Stimulated activated CD8-positive, alpha-beta memory T cell treated with anti-CD3 and anti-CD28 coated beads, Interleukin-12 subunit alpha, Interleukin-12 subunit beta, amount 100 ng/mL, for 24 hours (primary cell): ENCODE data around the gene SPATA12.

Experiments
- DNase-seq: peaks from one replicate; pipeline ENCODE4 v3.0.0-alpha.2; 2020; ENCODE audit errors: extremely low read depth

SPATA12 gene, protein sequence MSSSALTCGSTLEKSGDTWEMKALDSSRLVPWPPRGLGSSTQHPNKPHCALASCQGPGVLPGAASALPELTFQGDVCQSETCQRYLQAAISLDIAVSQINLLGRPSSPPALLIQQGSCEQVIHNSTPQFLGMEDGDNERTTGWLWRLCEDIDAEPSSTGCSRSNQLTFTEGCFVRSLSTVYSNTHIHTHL

DNA sequence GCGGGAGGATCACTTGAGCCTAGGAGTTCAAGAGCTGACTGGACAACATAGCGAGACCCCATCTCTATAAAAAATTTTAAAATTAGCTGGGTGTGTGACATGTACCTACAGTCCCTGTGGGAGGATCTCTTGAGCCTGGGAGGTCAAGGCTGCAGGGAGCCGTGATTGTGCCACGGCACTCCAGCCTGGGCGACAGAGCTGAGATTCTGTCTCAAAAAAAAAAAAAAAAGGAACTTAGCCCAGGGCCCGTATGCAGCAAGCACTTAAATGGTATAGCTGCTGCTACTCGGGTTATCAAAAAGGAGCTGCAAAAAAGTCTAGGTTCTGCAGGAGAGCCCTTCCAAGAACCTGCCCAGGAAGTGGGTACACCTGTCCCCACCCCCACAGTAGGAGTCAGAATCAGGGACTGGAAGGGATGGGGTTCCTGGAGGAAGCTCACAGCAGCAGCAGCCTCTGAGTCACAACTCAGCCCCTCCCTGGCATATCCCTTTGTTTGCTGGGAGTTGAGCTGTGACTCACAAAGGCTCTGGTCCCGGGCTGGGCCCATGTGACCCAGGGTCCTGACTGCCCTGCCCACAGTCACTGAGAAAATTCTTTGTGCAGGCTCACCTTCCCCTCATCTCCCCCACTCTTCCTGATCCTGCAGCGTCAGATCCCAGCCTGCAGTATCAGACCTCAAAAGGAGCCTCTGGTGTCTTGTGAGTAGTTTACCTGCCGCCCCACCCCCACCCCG is at the start of gene SPATA12:
SPATA12 (plus strand) TSS at position 576 of the 733 bp plus-strand sequence. CDS start 13,031 bp downstream, outside the sequence.
- DNase-seq: no peak

DNA sequence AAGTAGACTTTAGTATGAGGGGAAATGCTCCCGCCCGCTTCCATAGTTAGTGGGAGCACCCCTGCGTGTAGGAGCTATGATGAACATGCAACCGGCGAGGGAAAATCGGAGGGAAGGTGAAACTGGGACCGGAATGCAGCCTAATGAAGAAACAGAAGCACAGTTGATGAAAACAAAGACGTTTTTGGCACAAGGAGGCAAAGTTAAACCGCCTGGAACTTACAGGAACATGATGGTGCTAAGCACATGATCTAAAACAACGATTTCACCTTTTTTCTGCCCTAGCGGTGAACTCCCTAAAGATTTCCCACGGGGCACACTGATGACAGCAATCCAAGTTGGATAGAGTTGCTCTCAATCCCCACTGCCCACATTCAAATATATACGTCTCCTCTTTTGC is 49.4 kb upstream of the SPATA12 start:
- no peak for DNase-seq

DNA sequence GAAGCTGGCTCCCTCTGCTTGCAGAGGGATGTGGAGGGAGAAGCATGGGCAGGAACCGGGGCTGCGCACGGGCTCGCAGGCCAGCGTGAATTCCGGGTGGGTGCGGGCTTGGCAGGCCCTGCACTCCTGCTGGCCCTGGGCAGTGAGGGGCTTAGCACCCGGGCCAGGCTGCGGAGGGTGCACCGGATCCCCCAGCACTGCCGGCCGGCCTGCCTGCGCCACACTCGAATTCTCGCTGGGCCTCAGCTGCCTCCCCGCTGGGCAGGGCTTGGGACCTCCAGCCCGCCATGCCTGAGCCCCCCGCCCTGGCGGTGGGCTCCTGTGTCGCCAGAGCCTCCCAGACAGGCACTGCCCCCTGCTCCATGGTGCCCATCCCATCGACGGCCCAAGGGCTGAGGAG is 47.6 kb upstream of the SPATA12 start:
- DNase-seq: no peak

DNA sequence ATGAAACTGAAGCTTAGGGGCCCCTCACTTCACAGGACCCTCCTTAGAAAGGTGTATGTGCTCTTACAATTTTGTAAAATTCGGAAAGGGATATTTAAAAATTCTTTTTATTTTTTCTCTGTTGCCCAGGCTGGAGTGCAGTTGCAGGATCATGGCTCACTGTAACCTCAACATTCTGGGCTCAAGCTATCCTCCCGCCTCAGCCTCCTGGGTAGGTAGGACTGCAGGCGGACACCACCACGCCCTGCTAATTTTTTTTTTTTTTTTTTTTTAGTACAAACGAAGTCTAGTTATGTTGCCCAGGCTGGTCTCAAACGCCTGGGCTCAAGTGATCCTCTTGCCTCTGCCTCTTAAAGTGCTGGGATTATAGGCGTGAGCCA is 45.1 kb upstream of the SPATA12 start:
- DNase-seq: no peak

DNA sequence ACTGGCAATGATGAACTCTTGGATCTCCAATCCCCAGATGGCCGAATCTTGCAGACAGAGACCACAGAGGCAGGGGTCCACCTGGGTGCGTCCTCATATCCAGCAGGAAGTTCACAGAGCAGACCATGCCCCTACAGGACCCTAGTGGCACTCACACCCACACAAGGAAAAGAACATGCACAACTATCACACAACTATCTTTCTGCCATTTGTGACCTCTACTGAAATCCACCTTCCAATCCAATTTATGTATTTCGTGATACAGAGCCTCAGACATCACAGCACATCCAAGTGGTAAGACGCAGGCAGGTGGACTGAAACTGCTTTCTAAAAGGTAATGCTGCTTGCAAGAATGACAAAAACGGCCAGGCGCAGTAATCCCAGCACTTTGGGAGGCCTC is 44.6 kb upstream of the SPATA12 start:
- DNase-seq: no peak

DNA sequence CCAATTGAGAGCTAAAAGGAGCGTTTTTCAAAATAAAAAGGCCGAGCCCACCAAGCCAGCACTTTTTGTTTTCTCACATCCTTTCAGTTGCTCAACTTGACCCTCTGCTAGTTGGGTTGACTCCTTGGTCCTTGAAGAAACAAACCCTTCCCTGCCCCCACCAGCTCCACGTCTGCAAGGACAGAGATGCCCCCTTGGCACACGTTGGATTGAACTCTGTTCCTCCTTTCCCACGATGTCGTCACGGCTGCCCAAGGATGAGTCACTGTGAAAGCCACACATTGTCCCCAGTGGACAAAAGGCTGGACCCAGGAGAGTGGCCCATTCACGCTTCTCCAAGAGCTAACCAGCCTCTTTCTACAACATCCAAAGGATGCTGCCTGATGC is 43.0 kb upstream of the SPATA12 start:
- DNase-seq: no peak

DNA sequence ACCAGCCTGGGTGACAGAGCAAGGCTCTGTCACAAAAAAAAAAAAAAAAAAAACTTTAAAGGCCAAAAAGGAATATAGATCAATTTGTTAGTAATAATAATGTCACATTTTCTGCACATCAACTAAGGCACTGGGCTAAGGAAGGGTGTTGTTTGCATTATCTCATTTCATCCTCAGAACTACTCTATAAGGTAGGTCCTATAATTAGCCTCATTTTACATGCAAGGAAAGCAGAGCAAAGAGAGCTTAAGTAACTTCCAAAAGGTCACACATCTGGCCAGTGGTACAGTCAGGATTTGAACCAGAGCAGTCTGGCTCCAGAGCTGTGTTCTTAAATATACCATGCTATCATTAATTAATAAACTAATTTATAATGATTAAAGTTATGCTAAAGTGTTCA is 42.2 kb upstream of the SPATA12 start:
- DNase-seq: no peak

DNA sequence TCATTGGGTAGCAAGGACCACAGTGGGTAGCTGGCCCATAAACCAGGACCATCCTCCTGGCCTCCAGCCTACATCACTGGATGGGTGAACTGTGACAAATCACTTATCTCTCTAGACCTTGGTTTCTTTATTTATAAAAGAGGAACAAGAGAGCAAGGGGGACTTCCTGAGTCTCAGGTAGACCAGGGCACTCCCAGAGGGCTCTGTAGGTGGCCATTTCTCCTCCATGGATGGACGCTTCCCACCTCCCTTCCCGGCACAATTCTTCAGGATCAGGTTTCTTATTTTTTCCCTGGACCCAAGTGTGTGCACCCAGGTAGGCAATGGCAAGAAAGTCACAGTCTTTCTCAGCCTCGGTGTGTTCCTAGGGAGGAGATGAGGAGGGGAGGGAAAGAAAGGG is 41.4 kb upstream of the SPATA12 start:
- DNase-seq: no peak

DNA sequence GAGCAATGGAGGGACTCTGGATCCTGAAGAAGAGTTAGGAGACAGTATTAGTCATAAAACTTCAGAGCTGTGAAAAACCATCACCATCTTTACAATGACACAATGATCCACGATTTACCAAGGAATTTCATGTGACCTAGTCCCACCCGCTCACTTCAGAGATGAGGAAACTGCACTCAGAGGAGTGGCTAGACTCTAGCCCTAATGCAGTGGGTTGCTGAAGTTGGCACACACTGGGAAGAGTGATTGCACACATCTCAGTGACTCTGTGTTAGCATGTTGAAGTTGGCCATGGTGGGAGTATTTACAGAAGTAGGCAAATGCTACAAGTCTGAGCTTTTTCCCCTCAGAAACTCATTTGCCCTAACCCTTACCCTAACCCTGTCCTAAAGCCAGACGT is 35.2 kb upstream of the SPATA12 start:
- DNase-seq: no peak

DNA sequence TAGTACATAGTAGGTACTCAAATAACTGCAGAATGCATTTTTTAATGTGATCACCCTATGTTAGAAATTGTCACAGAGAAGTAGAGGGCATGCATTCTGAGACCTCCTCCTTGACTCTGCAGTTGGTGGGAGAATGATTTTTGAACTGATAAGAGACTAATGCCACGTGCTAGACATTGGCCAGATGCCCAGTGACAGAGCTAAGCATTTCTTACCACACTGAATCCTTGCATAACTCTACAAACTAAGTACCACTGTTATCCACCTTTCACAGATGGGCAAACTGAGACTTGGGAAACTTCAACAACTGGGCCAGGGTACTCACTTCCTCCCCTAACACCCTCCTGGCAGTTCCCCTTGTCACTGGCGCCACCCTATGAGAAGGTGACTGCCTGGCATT is 33.5 kb upstream of the SPATA12 start:
- no peak for DNase-seq

DNA sequence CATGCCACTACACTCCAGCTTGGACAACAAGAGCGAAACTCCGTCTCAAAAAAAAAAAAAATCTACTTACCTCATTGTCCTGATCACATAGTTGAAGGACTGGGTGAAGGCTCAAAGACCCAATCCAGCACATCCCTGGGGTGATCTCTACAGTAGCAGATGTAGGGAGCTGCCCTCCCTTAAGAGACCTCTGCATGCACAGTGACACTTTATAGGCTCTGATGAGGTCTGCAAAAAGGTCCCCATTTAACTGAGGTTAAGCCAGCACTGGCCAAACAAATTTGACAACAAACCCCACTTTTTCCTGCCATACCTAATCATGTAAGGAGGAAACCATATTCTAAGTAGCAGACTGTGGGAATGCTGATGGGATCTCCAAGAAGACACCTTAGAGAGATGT is 31.1 kb upstream of the SPATA12 start:
- no peak for DNase-seq

DNA sequence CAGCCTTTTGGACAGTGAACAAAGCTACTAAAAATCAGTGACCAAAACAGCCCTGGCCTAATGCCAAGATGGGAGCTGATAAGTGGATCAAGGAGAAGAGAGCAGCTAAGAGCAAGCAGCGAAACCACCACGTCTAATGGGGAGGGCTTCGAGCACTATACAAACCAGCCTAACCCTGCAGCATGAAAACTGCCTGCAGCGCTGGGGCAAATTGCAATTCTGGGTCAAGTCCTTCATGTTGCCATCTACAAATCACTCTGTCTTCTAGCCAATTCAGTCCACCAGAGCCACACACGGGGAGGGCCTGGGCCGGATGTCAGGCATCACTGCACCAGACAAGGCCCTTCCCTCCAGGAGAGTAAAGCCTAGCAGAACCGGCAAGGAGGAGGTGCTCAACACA is 30.5 kb upstream of the SPATA12 start:
- no peak for DNase-seq

DNA sequence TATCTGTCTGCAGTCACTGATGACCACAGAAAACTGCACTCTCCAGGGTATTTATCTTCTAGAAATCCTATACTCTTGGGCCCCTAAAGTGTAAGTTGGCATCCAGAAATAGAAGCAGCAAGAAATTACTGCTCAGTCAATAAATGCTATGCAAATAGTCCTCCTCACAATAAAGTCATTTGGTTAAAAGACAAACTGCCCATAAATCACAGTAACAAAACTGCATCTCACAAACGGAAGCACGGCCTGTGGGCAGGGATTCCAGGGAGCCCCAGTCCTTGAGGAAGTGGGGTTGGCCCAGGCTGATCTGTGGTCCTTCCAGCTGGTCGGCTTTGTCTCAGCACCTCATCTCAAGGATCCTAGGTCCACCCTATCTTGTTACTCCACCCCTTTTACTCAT is 29.7 kb upstream of the SPATA12 start:
- DNase-seq: no peak

DNA sequence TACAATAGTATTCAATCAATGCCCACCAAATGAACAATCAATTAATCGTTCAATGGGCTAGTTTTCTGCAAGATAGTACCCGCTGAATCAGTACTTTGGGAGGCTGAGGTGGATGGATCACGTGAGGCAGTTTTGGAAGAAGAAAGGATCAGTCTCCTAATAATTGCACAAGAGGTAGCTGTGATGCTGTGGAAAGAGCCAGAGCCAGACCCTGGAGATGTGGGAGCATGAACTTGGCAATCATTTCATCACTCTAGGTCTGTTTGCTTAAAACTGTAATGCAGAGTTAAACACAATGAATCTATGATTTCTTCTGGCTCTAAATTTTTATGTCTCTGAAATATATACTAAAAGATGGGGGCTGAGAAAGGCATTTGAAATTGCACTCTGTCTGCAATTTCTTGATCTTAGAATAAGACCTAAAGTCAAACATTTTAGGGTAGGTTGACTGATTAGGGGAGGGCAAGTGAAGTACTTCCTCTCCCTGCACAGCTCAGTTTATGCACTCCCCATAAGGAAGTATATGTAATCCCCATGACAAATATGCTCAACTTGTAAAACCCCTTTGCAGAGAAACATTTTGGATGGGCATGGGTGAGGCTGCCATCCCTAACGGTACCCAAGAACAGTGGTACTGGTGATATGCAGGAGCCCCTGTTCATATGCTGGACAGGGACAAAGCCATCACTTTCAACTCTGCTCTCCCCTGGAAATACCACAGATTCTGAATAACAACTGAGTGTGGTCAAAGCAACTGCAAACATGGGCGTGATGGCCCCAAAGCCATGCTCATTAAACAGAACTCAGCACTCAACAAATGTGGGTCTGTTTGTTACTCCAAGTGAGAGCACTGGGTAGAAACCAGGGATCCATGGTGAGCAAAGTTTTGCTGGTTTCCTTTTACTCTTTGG is 28.6 kb upstream of the SPATA12 start:
- DNase-seq: no peak

DNA sequence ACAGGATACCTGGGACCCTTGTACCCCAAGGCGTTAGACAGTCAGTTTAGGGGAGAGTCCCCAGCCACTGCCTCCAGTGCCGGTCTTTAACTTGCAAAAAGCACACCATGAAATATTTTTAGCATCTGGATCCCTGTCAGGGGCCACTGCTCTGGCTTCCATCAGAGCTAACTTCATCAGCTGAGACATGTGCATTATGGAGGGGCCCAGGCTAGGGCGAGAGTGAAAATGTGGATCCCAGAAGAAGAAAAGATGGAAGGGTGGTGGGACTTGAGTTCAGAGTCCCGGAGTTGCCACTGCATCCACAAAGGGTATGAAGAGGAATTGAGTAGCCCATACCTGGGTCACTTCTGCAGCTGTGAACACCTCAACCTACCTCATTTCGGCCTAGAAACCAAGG is 23.5 kb upstream of the SPATA12 start:
- DNase-seq: no peak

DNA sequence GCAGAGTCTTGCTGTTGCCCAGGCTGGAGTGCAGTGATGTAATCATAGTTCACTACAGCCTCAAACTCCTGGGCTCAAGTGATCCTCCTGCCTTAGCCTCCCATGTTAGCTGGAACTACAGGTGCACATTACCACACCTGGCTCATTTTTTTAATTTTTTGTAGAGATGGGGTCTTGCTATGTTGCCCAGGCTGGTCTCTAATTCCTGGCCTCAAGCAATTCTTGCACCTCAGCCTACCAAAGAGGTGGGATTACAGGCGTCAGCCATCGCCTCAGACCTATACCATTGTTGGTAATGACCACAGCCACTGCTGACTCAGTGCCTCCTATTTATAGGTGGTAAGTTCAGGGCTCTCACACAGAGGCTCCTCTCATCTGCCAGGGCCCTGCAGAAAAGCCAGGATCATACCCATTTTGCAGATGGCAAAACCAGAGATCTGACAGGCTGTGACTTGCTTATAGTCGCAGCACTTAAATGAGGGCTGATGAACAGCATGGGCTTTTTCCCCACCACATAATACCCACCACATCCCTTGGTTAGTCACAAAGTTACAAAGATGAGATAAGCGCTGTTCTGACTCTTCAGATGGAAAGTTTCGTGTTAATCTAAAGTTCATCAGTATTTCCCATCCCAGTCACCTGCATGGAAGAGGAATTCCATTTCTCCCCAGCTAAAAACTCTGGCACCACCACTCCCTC is 21.8 kb upstream of the SPATA12 start:
- no peak for DNase-seq

DNA sequence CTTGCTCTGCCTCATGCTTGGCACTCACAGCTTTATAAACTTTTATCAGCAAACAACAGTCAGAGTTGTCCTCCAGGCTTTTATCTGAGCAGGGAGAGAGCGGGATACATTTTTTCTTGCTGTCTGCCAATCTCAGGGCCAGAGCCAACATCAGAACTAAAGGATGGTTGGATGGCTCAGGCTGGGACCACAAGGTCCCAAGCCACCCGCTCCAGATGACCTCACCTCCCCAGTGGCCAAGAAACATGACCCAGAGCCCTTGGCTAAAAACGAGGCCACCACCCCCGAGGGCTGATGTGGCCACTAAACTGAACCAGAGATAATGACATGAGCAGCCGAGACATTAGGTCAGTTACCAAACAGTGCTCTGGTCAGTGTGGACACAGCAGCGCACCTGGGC is 18.8 kb upstream of the SPATA12 start:
- no peak for DNase-seq

DNA sequence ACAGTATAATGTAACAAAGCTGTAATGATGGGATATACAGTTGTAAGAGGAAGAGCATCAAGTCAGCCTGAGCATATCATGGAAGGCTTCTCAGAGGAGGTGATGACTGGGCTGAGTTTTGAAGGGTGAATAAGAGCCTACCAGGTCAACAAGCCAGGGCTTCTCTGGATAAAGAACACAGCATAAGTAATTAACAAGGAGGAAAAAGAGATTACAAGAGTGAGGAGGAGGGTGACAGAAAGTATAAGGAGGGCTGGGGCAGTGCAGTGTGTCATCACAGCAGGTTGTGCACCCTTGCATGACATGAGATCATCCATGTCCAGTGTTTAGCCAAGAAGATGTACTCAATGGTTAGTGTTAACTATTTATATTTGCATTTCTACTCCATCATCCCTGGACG is 16.9 kb upstream of the SPATA12 start:
- no peak for DNase-seq

DNA sequence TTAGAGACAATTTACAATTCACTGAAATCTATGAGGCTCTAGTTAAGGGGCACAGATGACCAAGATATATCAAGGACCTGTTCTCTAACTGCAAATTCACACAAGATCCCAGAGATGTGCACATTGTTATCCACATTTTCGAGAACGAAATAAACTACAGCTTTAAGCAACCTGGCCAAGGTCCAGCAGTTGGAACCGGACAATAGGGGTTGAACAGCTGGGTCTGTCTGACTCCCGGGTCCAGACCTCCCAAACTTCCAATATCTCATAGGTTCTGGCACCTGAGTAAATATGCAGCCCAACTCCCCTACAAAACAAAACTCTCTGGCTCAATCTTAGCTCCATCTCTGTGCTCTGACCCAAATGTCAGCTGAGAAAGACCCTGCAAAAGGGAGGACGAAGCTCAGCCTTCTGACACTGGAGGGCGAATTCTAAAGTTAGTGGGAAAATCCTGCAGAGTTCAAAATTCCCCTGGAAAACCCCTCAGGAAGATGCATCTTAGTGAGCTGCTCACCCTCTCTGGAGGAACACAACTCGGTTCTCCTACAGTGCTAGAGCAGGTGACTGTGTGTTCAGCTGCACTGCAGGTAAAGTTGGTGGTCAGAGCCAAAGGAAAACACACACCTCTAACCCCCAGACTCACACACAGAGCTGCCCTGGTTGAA is 14.2 kb upstream of the SPATA12 start:
- no peak for DNase-seq

DNA sequence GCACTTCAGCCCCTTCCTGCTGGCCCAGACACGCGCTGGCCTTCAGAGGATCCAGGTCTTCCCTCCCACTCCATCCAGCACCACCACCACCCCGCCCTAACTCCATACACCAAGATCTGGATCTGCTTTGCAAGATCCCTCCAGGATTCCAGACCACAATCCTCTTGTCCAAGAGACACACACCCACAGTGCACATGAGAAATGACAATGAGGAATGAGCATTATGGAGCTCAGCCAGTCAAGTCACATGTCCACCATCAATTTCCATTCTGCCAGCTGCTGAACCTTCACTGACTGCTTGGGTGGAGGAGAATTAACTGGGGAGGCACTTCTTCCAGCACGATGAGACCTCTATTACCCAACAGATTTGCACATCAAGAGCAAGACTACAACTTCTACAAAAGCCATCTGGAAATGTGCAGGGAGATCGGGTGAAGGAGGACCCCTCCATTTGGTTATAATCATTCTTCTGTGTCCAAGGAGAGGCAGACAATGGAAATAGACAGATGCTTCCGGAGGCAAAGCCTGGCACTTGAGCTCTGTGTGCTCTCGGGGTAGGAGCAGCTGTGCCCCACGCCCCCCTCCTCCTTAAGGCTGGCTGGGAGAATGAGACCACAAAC is 12.3 kb upstream of the SPATA12 start:
- no peak for DNase-seq

DNA sequence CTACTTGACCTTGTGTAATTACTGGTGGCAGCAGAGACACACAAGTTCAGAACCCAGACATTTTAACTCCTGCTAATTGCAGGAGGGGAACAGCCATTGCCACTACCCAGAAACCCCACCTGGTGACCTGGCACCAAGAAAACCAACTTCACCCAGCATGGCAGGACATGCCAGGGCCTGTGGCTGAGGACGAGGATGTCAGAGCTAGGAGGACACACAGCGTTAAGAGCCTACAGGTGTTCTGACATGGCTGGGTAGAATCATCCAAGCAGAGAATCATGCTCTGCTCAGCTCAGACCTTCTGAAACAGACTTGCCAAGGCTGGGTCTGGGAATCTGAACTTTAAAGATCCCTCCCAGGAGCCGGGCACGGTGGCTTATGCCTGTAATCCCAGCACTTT is 11.7 kb upstream of the SPATA12 start:
- no peak for DNase-seq
